Ammon's horn (tissue), 1 donor: ENCODE results near the gene ZDHHC14.
"Not testable (repeated sequence)": the region's sequence is repeated elsewhere in the genome, so short reads cannot be mapped to it uniquely, and the experiment has no call there.

Experiments
- DNase-seq: peaks from one replicate; pipeline ENCODE4 v3.0.0-alpha.2; 2016; ENCODE audit warnings: low spot score

The ZDHHC14 gene

GRCh38 chr6:157718503-157719187 is 337.7 kb downstream of the ZDHHC14 start:
- no peak for DNase-seq

- not testable (repeated sequence) for DNase-seq
Observed at GRCh38 chr6:157720964-157721363, 340.0 kb downstream of the ZDHHC14 start.

GRCh38 chr6:157721426-157721825 is 340.4 kb downstream of the ZDHHC14 start:
- DNase-seq, result no peak

- DNase-seq, result no peak
Observed at GRCh38 chr6:157721830-157722229, 340.8 kb downstream of the ZDHHC14 start.

- DNase-seq, result no peak
Observed at GRCh38 chr6:157723376-157723775, 342.4 kb downstream of the ZDHHC14 start.

- DNase-seq, result no peak
Observed at GRCh38 chr6:157724138-157724820, 343.3 kb downstream of the ZDHHC14 start.

GRCh38 chr6:157724960-157725741 is 344.2 kb downstream of the ZDHHC14 start:
- DNase-seq, result no peak

GRCh38 chr6:157725836-157726235 is 344.8 kb downstream of the ZDHHC14 start:
- no peak for DNase-seq

GRCh38 chr6:157726892-157727628 is 346.1 kb downstream of the ZDHHC14 start:
- no peak for DNase-seq
